HEK293 (cell line): ENCODE data around the gene APBA1.

Experiments used
- CTCF ChIA-PET: fragments of 350-600 bp; formaldehyde crosslinking; extraction: SDS; loops from one replicate; lab custom pipeline; 2021; ENCODE audit warnings: antibody characterized with exemption; lab: Yijun Ruan, JAX
- POLR2A ChIA-PET: fragments of 300-600 bp; formaldehyde crosslinking; extraction: SDS; loops from one replicate; lab custom pipeline; 2020; ENCODE audit warnings: antibody characterized with exemption, inconsistent platforms; lab: Yijun Ruan, JAX
- H3K27ac ChIP-seq: fragments of 200-500 bp; sonication (Bioruptor generic); 2 replicates; pipeline ENCODE4 v1.5.1; 2014; ENCODE audit warnings: low read depth, low read length, control low read depth, inconsistent platforms; ENCODE audit errors: extremely low read depth
- H3K36me3 ChIP-seq, 2 experiments: fragments of 200-500 bp in 1 of 2; sonication (Bioruptor generic) in 1 of 2; 1 replicate in 1 of 2; 2 replicates in 1 of 2; pipeline ENCODE4 v1.5.1; 2014 to 2017; ENCODE audit warnings: inconsistent platforms in 2 of 2, low read length in 2 of 2; ENCODE audit not compliant: control insufficient read depth in 2 of 2, insufficient read depth in 1 of 2
- H3K4me1 ChIP-seq: fragments of 200-500 bp; sonication (Bioruptor generic); 2 replicates; pipeline ENCODE4 v1.5.1; 2014; ENCODE audit warnings: mild to moderate bottlenecking, low read length, inconsistent platforms; ENCODE audit not compliant: control insufficient read depth, insufficient read depth
- H3K4me3 ChIP-seq: 2 replicates; pipeline ENCODE4 v1.5.1; 2011; ENCODE audit warnings: low read depth, mild to moderate bottlenecking, control low read depth, low read length, moderate library complexity
- H3K9me3 ChIP-seq: fragments of 200-500 bp; sonication (Bioruptor generic); 2 replicates; pipeline ENCODE4 v1.5.1; 2014; ENCODE audit warnings: low read depth, low read length, inconsistent platforms; ENCODE audit not compliant: control insufficient read depth, insufficient read depth
- GLIS2 ChIP-seq: fragments of 450-650 bp; formaldehyde crosslinking; IDR thresholded peaks from 2 replicates; pipeline ENCODE4 v1.5.1; 2016; ENCODE audit warnings: missing biosample characterization, missing genetic modification characterization
- HOXA7 ChIP-seq: sonication (generic); formaldehyde crosslinking; IDR thresholded peaks from 2 replicates; pipeline ENCODE4 v1.8.1; 2022; ENCODE audit warnings: missing genetic modification reagents, borderline replicate concordance
- HOXD13 ChIP-seq: sonication (generic); formaldehyde crosslinking; IDR thresholded peaks from 2 replicates; pipeline ENCODE4 v1.8.0; 2022; ENCODE audit warnings: missing genetic modification reagents, borderline replicate concordance
- MYNN ChIP-seq: fragments of 450-650 bp; formaldehyde crosslinking; IDR thresholded peaks from 2 replicates; pipeline ENCODE4 v1.5.1; 2016; ENCODE audit warnings: missing biosample characterization, missing genetic modification characterization, borderline replicate concordance
- SP3 ChIP-seq: fragments of 450-650 bp; formaldehyde crosslinking; IDR thresholded peaks from 2 replicates; pipeline ENCODE4 v1.5.1; 2016; ENCODE audit warnings: missing biosample characterization, missing genetic modification characterization
- WT1 ChIP-seq: fragments of 450-650 bp; formaldehyde crosslinking; IDR thresholded peaks from 2 replicates; pipeline ENCODE4 v1.5.1; 2016; ENCODE audit warnings: missing biosample characterization, missing genetic modification characterization
- ZBTB7A ChIP-seq: fragments of 450-650 bp; formaldehyde crosslinking; IDR thresholded peaks from 2 replicates; pipeline ENCODE4 v1.5.1; 2016; ENCODE audit warnings: low read depth, missing biosample characterization, missing genetic modification characterization
- ZFHX2 ChIP-seq: fragments of 450-650 bp; formaldehyde crosslinking; conservative IDR thresholded peaks from 2 replicates; pipeline ENCODE4 v1.5.1; 2016; ENCODE audit warnings: missing biosample characterization, missing genetic modification characterization
- ZFP37 ChIP-seq: fragments of 450-650 bp; formaldehyde crosslinking; IDR thresholded peaks from 2 replicates; pipeline ENCODE4 v1.5.1; 2016; ENCODE audit warnings: missing biosample characterization, missing genetic modification characterization
- ZNF140 ChIP-seq: fragments of 450-650 bp; formaldehyde crosslinking; IDR thresholded peaks from 2 replicates; pipeline ENCODE4 v1.5.1; 2016; ENCODE audit warnings: missing biosample characterization, missing genetic modification characterization
- ZNF155 ChIP-seq: fragments of 450-650 bp; formaldehyde crosslinking; IDR thresholded peaks from 2 replicates; pipeline ENCODE4 v1.5.1; 2016; ENCODE audit warnings: missing biosample characterization, missing genetic modification characterization
- ZNF211 ChIP-seq: fragments of 450-650 bp; formaldehyde crosslinking; IDR thresholded peaks from 2 replicates; pipeline ENCODE4 v1.5.1; 2016; ENCODE audit warnings: low read depth, missing biosample characterization, missing genetic modification characterization
- ZNF23 ChIP-seq: fragments of 450-650 bp; formaldehyde crosslinking; IDR thresholded peaks from 2 replicates; pipeline ENCODE4 v1.5.1; 2016; ENCODE audit warnings: missing biosample characterization, missing genetic modification characterization, borderline replicate concordance
- ZNF366 ChIP-seq: fragments of 450-650 bp; formaldehyde crosslinking; conservative IDR thresholded peaks from 2 replicates; pipeline ENCODE4 v1.5.1; 2016; ENCODE audit warnings: missing biosample characterization, missing genetic modification characterization
- ZNF394 ChIP-seq: fragments of 450-650 bp; formaldehyde crosslinking; IDR thresholded peaks from 2 replicates; pipeline ENCODE4 v1.5.1; 2016; ENCODE audit warnings: missing biosample characterization, missing genetic modification characterization, mild to moderate bottlenecking, moderate library complexity, borderline replicate concordance
- ZNF510 ChIP-seq: fragments of 450-650 bp; formaldehyde crosslinking; IDR thresholded peaks from 2 replicates; pipeline ENCODE4 v1.5.1; 2018; ENCODE audit warnings: mild to moderate bottlenecking, missing genetic modification characterization, missing biosample characterization; ENCODE audit not compliant: insufficient replicate concordance
- ZNF555 ChIP-seq: fragments of 450-650 bp; formaldehyde crosslinking; conservative IDR thresholded peaks from 2 replicates; pipeline ENCODE4 v1.5.1; 2017; ENCODE audit warnings: missing biosample characterization, mild to moderate bottlenecking, missing genetic modification characterization, inconsistent platforms
- ZNF621 ChIP-seq: fragments of 450-650 bp; formaldehyde crosslinking; IDR thresholded peaks from 2 replicates; pipeline ENCODE4 v1.5.1; 2017; ENCODE audit warnings: missing biosample characterization, missing genetic modification characterization
- ZNF623 ChIP-seq: fragments of 450-650 bp; formaldehyde crosslinking; IDR thresholded peaks from 2 replicates; pipeline ENCODE4 v1.5.1; 2016; ENCODE audit warnings: missing biosample characterization, missing genetic modification characterization
- ZNF658 ChIP-seq: fragments of 450-650 bp; formaldehyde crosslinking; IDR thresholded peaks from 2 replicates; pipeline ENCODE4; 2016; ENCODE audit warnings: missing biosample characterization, missing genetic modification characterization
- ZNF670 ChIP-seq: fragments of 450-650 bp; formaldehyde crosslinking; IDR thresholded peaks from 2 replicates; pipeline ENCODE4 v1.5.1; 2016; ENCODE audit warnings: missing biosample characterization, missing genetic modification characterization, low read depth
- ZNF747 ChIP-seq: fragments of 450-650 bp; formaldehyde crosslinking; IDR thresholded peaks from 2 replicates; pipeline ENCODE4 v1.5.1; 2016; ENCODE audit warnings: missing biosample characterization, missing genetic modification characterization
- ZNF76 ChIP-seq: fragments of 450-650 bp; formaldehyde crosslinking; IDR thresholded peaks from 2 replicates; pipeline ENCODE4; 2016; ENCODE audit warnings: low read depth, missing biosample characterization, missing genetic modification characterization, borderline replicate concordance
- ZNF768 ChIP-seq: fragments of 450-650 bp; formaldehyde crosslinking; IDR thresholded peaks from 2 replicates; pipeline ENCODE4 v1.5.1; 2018; ENCODE audit warnings: missing biosample characterization, mild to moderate bottlenecking, missing genetic modification characterization
- ZNF791 ChIP-seq: fragments of 450-650 bp; formaldehyde crosslinking; IDR thresholded peaks from 2 replicates; pipeline ENCODE4 v1.5.1; 2016; ENCODE audit warnings: missing biosample characterization, missing genetic modification characterization
- TF ChIP-seq, protein P1 (sequence below): fragments of 450-650 bp; formaldehyde crosslinking; optimal IDR thresholded peaks from 2 replicates; pipeline ENCODE3; 2016; ENCODE audit warnings: missing biosample characterization, mild to moderate bottlenecking, missing genetic modification characterization
- TF ChIP-seq, protein P2 (sequence below): fragments of 450-650 bp; formaldehyde crosslinking; IDR thresholded peaks from 2 replicates; pipeline ENCODE4 v1.5.0; 2017; ENCODE audit warnings: missing biosample characterization, missing genetic modification characterization, borderline replicate concordance
- TF ChIP-seq, protein P3 (sequence below): fragments of 450-650 bp; formaldehyde crosslinking; IDR thresholded peaks from 2 replicates; pipeline ENCODE4 v1.5.1; 2016; ENCODE audit warnings: missing biosample characterization, missing genetic modification characterization

APBA1 gene

DNA sequence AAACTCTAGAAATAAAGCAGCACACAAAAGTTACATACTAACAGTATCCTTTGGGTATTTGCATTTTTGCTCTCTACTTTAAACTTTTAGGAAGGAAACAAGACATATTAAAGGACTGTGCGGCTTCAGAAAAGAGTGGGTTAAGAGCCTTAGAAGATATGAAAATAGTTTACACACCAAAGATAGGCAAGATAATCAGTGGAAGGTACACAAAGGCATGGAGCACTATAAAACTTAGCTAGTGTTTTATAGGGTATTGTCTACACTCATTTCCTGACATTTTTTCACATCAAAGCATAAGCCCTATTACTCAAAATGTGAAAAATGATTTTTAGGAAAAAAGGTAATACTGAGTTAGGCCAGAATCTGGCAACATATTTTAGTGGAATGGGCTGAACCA is 43.7 kb upstream of the APBA1 start:
- no peaks in the 10 kb centered on the region for H3K9me3 ChIP-seq
- no peak overlapping the region for H3K27ac ChIP-seq
- no peak for TF ChIP-seq GLIS2 (tag by site-specific recombination)
- peaks cover 0 to 22% of the 10 kb centered on the region in 2 experiments; a peak in 1 of 3 replicates for H3K36me3 ChIP-seq
- ChIA-PET CTCF (interaction anchor here (2.0 kb wide), 1 partner anchor 44 kb away, joined by 5 read pairs; the partner anchor contains the start of gene APBA1), POLR2A (no interaction called here)
- H3K4me3 ChIP-seq: no peak overlapping the region
- no peaks in the 10 kb centered on the region for H3K4me1 ChIP-seq

DNA sequence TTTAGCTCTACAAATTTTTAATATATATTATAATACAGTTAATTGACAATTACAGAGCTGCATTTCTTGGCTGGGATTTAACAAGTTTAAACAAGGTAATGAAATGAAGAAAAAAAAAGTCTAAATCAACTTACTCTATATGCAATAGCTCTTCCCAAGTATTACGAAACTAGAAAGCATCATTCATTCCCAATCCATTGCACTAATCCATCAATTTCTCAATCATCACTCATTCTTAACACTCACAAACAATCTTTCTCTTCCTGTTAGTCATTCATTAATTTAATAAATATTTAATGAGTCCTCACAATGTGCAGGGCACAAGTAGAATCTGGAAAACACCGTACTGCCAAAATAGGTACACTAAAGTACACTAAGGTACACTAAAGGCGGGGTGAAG is 42.9 kb upstream of the APBA1 start:
- ChIA-PET POLR2A (no interaction called here), CTCF (interaction anchor here (0.9 to 2.0 kb wide), 2 partner anchors 43 to 397 kb away, joined by 3 to 5 read pairs; partner anchors contain the start of gene APBA1)
- Histone ChIP-seq H3K9me3 (no peaks in the 10 kb centered on the region), H3K36me3 (peaks cover 0 to 22% of the 10 kb centered on the region in 2 experiments; a peak in 1 of 3 replicates), H3K4me1 (no peaks in the 10 kb centered on the region), H3K4me3 (no peak overlapping the region), H3K27ac (no peak overlapping the region)
- TF ChIP-seq ZNF510 (tag by site-specific recombination) (no peak), ZFP37 (tag by site-specific recombination) (no peak), WT1 (tag by site-specific recombination) (no peak), ZNF621 (tag by site-specific recombination) (no peak), ZNF23 (tag by site-specific recombination) (no peak), ZNF791 (tag by site-specific recombination) (no peak), ZNF76 (no peak), ZNF140 (tag by site-specific recombination) (no peak), HOXA7 (no peak), ZNF658 (tag by site-specific recombination) (no peak), ZNF366 (tag by site-specific recombination) (no peak), ZNF670 (tag by site-specific recombination) (no peak), ZBTB7A (tag by site-specific recombination) (no peak), SP3 (no peak), HOXD13 (CRISPR knock-in tag) (no peak), ZNF768 (tag by site-specific recombination) (no peak)
- TF ChIP-seq, protein P1, sequence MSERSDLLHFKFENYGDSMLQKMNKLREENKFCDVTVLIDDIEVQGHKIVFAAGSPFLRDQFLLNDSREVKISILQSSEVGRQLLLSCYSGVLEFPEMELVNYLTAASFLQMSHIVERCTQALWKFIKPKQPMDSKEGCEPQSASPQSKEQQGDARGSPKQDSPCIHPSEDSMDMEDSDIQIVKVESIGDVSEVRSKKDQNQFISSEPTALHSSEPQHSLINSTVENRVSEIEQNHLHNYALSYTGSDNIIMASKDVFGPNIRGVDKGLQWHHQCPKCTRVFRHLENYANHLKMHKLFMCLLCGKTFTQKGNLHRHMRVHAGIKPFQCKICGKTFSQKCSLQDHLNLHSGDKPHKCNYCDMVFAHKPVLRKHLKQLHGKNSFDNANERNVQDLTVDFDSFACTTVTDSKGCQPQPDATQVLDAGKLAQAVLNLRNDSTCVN: no peak
- TF ChIP-seq, protein P2, sequence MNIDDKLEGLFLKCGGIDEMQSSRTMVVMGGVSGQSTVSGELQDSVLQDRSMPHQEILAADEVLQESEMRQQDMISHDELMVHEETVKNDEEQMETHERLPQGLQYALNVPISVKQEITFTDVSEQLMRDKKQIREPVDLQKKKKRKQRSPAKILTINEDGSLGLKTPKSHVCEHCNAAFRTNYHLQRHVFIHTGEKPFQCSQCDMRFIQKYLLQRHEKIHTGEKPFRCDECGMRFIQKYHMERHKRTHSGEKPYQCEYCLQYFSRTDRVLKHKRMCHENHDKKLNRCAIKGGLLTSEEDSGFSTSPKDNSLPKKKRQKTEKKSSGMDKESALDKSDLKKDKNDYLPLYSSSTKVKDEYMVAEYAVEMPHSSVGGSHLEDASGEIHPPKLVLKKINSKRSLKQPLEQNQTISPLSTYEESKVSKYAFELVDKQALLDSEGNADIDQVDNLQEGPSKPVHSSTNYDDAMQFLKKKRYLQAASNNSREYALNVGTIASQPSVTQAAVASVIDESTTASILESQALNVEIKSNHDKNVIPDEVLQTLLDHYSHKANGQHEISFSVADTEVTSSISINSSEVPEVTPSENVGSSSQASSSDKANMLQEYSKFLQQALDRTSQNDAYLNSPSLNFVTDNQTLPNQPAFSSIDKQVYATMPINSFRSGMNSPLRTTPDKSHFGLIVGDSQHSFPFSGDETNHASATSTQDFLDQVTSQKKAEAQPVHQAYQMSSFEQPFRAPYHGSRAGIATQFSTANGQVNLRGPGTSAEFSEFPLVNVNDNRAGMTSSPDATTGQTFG (tag by site-specific recombination): no peak

DNA sequence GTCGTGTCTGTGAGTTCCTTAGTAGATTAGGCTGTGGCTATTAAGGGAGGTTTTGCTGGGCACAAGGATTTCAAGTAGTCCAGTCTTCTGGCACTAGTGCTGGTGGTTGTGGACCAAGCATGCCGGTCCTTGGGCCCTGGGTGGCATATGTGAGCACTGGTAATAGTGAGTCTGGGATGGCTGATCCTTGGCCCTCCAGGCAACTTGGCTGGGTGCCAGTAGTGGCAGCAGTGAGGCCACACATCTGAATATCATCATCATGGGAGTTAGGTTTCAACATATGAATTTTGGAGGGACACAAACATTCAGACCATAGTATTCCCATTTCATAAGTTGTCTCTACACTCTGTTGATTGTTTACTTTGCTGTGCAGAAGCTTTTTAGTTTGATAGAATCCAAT is 25.3 kb upstream of the APBA1 start:
- H3K36me3 ChIP-seq: no peaks in the 10 kb centered on the region
- H3K9me3 ChIP-seq: no peaks in the 10 kb centered on the region
- H3K4me1 ChIP-seq: no peaks in the 10 kb centered on the region
- TF ChIP-seq ZNF623 (tag by site-specific recombination) (no peak), ZNF555 (no peak), ZNF211 (no peak), MYNN (tag by site-specific recombination) (no peak), ZNF155 (tag by site-specific recombination) (no peak), ZNF621 (tag by site-specific recombination) (no peak), ZNF394 (tag by site-specific recombination) (no peak), ZNF747 (tag by site-specific recombination) (no peak), GLIS2 (tag by site-specific recombination) (no peak), ZFHX2 (tag by site-specific recombination) (no peak)
- TF ChIP-seq, protein P3, sequence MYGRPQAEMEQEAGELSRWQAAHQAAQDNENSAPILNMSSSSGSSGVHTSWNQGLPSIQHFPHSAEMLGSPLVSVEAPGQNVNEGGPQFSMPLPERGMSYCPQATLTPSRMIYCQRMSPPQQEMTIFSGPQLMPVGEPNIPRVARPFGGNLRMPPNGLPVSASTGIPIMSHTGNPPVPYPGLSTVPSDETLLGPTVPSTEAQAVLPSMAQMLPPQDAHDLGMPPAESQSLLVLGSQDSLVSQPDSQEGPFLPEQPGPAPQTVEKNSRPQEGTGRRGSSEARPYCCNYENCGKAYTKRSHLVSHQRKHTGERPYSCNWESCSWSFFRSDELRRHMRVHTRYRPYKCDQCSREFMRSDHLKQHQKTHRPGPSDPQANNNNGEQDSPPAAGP (tag by site-specific recombination): no peak
- POLR2A ChIA-PET: no interaction called here
- no peak overlapping the region for H3K4me3 ChIP-seq
- CTCF ChIA-PET: interaction anchor here (1.1 kb wide), 1 partner anchor 25 kb away, joined by 4 read pairs; the partner anchor contains the start of gene APBA1
- no peak overlapping the region for H3K27ac ChIP-seq
